ENCODE measurements around the gene TMCC2.
"Not testable (repeated sequence)": the region's sequence is repeated elsewhere in the genome, so short reads cannot be mapped to it uniquely, and the experiment has no call there.

GRCh38 chr1:205280666-205281395 is 53.1 kb downstream of the TMCC2 start:
- TF ChIP-seq POLR2A (IDR thresholded peaks at IDR 0.05; ENCODE audit: borderline replicate concordance, extremely low read depth, insufficient read depth, insufficient read length); TCF7L2 (IDR thresholded peaks at IDR 0.05; ENCODE audit: borderline replicate concordance, extremely low read depth, insufficient read depth, insufficient read length); CTCF (IDR thresholded peaks at IDR 0.05 in 2 of 3, conservative IDR thresholded peaks at IDR 0.05 in 1 of 3; ENCODE audit: borderline replicate concordance in 1 of 3, insufficient read depth in 1 of 3, low read depth in 2 of 3, low read length in 2 of 3); MAX (IDR thresholded peaks at IDR 0.05); EZH2 (IDR thresholded peaks at IDR 0.05); SP1 (IDR thresholded peaks at IDR 0.05; ENCODE audit: low read depth); REST (IDR thresholded peaks at IDR 0.05; ENCODE audit: low read depth); RAD21 (IDR thresholded peaks at IDR 0.05; ENCODE audit: low read depth): not testable (repeated sequence)
